Right lobe of liver (tissue), 4 donors: ENCODE data around the gene RNF141.

ENCODE experiments used
- CTCF ChIP-seq, 4 donors: fragments of 200-600 bp in 3 of 4; fragments of 450-650 bp in 1 of 4; IDR thresholded peaks; one replicate each; pipeline versions ENCODE4 v1.5.1 to v1.8.0; 2016 to 2022; ENCODE audit warnings: antibody characterized with exemption in 4 of 4, mild to moderate bottlenecking in 2 of 4
- POLR2A ChIP-seq: fragments of 450-650 bp; IDR thresholded peaks from one replicate; pipeline ENCODE4 v1.6.1; 2017; ENCODE audit warnings: antibody characterized with exemption, mild to moderate bottlenecking
- donor health status: DM: no; HTN: no; CAD: no.
- donor health status: DM: no; HTN: no; CAD: no.
- donor health status: DM: no; HTN: yes; CAD: no.

GRCh38 chr11:10568486-10568941 lies 27.5 kb upstream of the RNF141 start, which contains the start of gene LYVE1:
- no peak for TF ChIP-seq POLR2A
- TF ChIP-seq CTCF (IDR thresholded peaks at IDR 0.05) = no peak
